ENCODE data around the gene SUSD2. TPM values are rescaled to one million over a fixed set of nuclear protein-coding genes. Genes with fewer than 3 reads are reported as not detected.

The SUSD2 gene
- polyA plus RNA-seq, 1 of the 3 experiments (the other 2 are of a cell fraction) = 0.82 TPM

- TF ChIP-seq REST (IDR thresholded peaks at IDR 0.05; ENCODE audit: low read depth, low read length) (no peak), RAD21 (IDR thresholded peaks at IDR 0.05; ENCODE audit: low read length) (no peak), FOXM1 (IDR thresholded peaks at IDR 0.05; ENCODE audit: low read depth) (no peak)
Observed at GRCh38 chr22:24144778-24145085, 36.6 kb upstream of the SUSD2 start (continued).

- peak overlapping the region; percentile 77 to 92 for H3K27ac ChIP-seq (ENCODE audit: low read depth in 2 of 2, low read length in 1 of 2)
- no peak overlapping the region for H2AFZ ChIP-seq (ENCODE audit: low read depth)
- ChIA-PET POLR2A (no interaction called here), CTCF (interaction anchor here (0.7 to 6.8 kb wide), 6 partner anchors 11 to 76 kb away, joined by 3 to 63 read pairs (median 4); no protein-coding TSS in a partner anchor)
- no peaks in the 10 kb centered on the region for H3K9me3 ChIP-seq
- H3K4me2 ChIP-seq = peak overlapping the region; percentile 74
- H3F3A ChIP-seq (replicated peaks; ENCODE audit: insufficient read depth) = peaks cover 16% of the 10 kb centered on the region
- H3K9ac ChIP-seq = no peak overlapping the region
- TF ChIP-seq YY1 (IDR thresholded peaks at IDR 0.05; ENCODE audit: low read depth) (no peak), CHD2 (IDR thresholded peaks at IDR 0.05; ENCODE audit: low read length, partially characterized antibody) (no peak), GABPA (IDR thresholded peaks at IDR 0.05; ENCODE audit: low read depth) (no peak), FOXM1 (IDR thresholded peaks at IDR 0.05; ENCODE audit: low read depth) (no peak), SIN3A (IDR thresholded peaks at IDR 0.05; ENCODE audit: borderline replicate concordance, low read depth, low read length) (no peak), NRF1 (IDR thresholded peaks at IDR 0.05; ENCODE audit: low read depth, low read length) (no peak), MXI1 (IDR thresholded peaks at IDR 0.05; ENCODE audit: low read depth, low read length) (no peak), FOSL2 (IDR thresholded peaks at IDR 0.05; ENCODE audit: borderline replicate concordance, low read depth) (no peak), TAF1 (IDR thresholded peaks at IDR 0.05; ENCODE audit: borderline replicate concordance, low read depth, low read length) (no peak), EP300 (IDR thresholded peaks at IDR 0.05; ENCODE audit: borderline replicate concordance in 1 of 2, low read depth in 1 of 2, low read length in 1 of 2) (no peak), GATA2 (CRISPR knock-in tag; IDR thresholded peaks at IDR 0.05) (no peak), FOXJ3 (CRISPR knock-in tag; IDR thresholded peaks at IDR 0.05) (no peak), NFIC (IDR thresholded peaks at IDR 0.05; ENCODE audit: borderline replicate concordance) (no peak), ELF1 (IDR thresholded peaks at IDR 0.05) (no peak), TCF12 (IDR thresholded peaks at IDR 0.05) (no peak)
- TF ChIP-seq, protein P1, sequence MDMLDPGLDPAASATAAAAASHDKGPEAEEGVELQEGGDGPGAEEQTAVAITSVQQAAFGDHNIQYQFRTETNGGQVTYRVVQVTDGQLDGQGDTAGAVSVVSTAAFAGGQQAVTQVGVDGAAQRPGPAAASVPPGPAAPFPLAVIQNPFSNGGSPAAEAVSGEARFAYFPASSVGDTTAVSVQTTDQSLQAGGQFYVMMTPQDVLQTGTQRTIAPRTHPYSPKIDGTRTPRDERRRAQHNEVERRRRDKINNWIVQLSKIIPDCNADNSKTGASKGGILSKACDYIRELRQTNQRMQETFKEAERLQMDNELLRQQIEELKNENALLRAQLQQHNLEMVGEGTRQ (IDR thresholded peaks at IDR 0.05; ENCODE audit: borderline replicate concordance, low read depth, low read length) = no peak
- TF ChIP-seq, protein P2, sequence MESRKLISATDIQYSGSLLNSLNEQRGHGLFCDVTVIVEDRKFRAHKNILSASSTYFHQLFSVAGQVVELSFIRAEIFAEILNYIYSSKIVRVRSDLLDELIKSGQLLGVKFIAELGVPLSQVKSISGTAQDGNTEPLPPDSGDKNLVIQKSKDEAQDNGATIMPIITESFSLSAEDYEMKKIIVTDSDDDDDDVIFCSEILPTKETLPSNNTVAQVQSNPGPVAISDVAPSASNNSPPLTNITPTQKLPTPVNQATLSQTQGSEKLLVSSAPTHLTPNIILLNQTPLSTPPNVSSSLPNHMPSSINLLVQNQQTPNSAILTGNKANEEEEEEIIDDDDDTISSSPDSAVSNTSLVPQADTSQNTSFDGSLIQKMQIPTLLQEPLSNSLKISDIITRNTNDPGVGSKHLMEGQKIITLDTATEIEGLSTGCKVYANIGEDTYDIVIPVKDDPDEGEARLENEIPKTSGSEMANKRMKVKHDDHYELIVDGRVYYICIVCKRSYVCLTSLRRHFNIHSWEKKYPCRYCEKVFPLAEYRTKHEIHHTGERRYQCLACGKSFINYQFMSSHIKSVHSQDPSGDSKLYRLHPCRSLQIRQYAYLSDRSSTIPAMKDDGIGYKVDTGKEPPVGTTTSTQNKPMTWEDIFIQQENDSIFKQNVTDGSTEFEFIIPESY (IDR thresholded peaks at IDR 0.05; ENCODE audit: borderline replicate concordance, low read depth) = no peak
- no peaks in the 10 kb centered on the region for H3K79me2 ChIP-seq (ENCODE audit: insufficient read depth)
- H3K9me2 ChIP-seq = no peaks in the 10 kb centered on the region
- no peaks in the 10 kb centered on the region for H3K27me3 ChIP-seq (ENCODE audit: insufficient read depth)
- DNase-seq = no peak
- H3K36me3 ChIP-seq (replicated peaks in 1 of 2; ENCODE audit: control insufficient read depth in 1 of 2, insufficient read depth in 2 of 2, low read length in 1 of 2) = peaks cover 0 to 2% of the 10 kb centered on the region in 2 experiments
- H3K4me1 ChIP-seq (ENCODE audit: control insufficient read depth in 1 of 2, insufficient read depth in 2 of 2, low read depth in 1 of 2, low read length in 1 of 2) = peaks cover 21 to 50% of the 10 kb centered on the region in 2 experiments
- H3K4me3 ChIP-seq (ENCODE audit: low read depth in 2 of 2, low read length in 1 of 2) = peak overlapping the region in 1 of 2 experiments; percentile 16; a peak in 1 of 4 replicates
- WGBS (ENCODE audit: low lambda C conversion rate) = 91% methylated on average over 8 of the region's 9 CpGs
- no peaks in the 10 kb centered on the region for H4K20me1 ChIP-seq (ENCODE audit: insufficient read depth)
Observed at GRCh38 chr22:24145446-24146193, 35.7 kb upstream of the SUSD2 start.

All from SK-N-SH (cell line).